Hepatocyte (in vitro differentiated cells): Measurements from ENCODE around the gene ENPP6.

ENCODE experiments used
- CTCF ChIP-seq: fragments of 200-600 bp; sonication (generic); IDR thresholded peaks from 2 replicates; pipeline ENCODE4 v1.5.1; 2016; ENCODE audit warnings: antibody characterized with exemption, mild to moderate bottlenecking; ENCODE audit not compliant: poor library complexity
- EZH2 ChIP-seq: fragments of 200-600 bp; sonication (generic); IDR thresholded peaks from 2 replicates; pipeline ENCODE4 v1.6.1; 2016; ENCODE audit warnings: antibody characterized with exemption, mild to moderate bottlenecking, borderline replicate concordance

- TF ChIP-seq CTCF (no peak), EZH2 (no peak)
These were observed 67.4 kb downstream of the ENPP6 start for GRCh38 chr4:184150102-184150839.
